ENCODE results near the gene ARHGEF4. TPM values are rescaled to one million over a fixed set of nuclear protein-coding genes. Genes with fewer than 3 reads are reported as not detected.

Gene ARHGEF4
- total and polyA plus RNA-seq, 10 of the 15 experiments (the other 5 are each of a cell fraction or from before 2014, with no cell fraction given) = 0.02 to 0.24 (median 0.16) TPM; not detected in 6

DNA sequence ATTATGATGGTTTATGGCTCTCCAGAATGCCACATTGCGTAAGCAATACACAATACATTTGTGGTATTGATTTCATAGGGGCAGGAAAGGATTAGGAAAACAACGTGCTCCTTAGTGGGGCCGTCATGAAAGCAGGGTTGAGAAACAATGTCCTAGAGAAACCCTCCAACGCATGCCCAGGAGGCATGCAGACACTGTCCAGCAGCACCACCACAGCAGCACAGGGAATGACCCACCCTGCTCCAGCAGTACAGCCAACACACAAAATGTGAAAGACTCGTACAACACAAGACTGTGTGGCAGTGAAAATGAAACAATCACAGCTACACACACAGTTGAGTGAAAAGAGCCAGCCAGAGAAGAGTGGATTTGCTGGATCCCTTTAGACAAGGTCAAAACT is 190.2 kb downstream of the ARHGEF4 start:
- no peak for ATAC-seq
- Histone ChIP-seq H3K4me3 (no peak overlapping the region), H3K27ac (ENCODE audit: control insufficient read depth, insufficient read depth) (no peak overlapping the region), H3K36me3 (ENCODE audit: control insufficient read depth in 2 of 2, insufficient read depth in 2 of 2, low read length in 1 of 2) (no peaks in the 10 kb centered on the region), H3K4me2 (ENCODE audit: control insufficient read depth, insufficient read depth) (no peak overlapping the region), H3K79me2 (ENCODE audit: control insufficient read depth, insufficient read depth, low read length) (no peaks in the 10 kb centered on the region), H2AFZ (ENCODE audit: control insufficient read depth, low read depth, low read length) (no peak overlapping the region), H3K9me3 (replicated peaks; ENCODE audit: control insufficient read depth, insufficient read depth, low read length) (no peaks in the 10 kb centered on the region; the same call in 2 of the 3 replicates), H3K27me3 (replicated peaks in 1 of 2; ENCODE audit: control insufficient read depth in 2 of 2, insufficient read depth in 2 of 2, low read length in 1 of 2) (no peaks in the 10 kb centered on the region; a peak in 1 of 4 replicates), H3K4me1 (ENCODE audit: control insufficient read depth, insufficient read depth, low read length) (no peaks in the 10 kb centered on the region), H4K20me1 (ENCODE audit: control insufficient read depth, insufficient read depth) (no peaks in the 10 kb centered on the region), H3K9ac (ENCODE audit: control insufficient read depth, insufficient read depth, low read length) (no peak overlapping the region)
- SMC1A ChIA-PET (ENCODE audit: uncharacterized antibody, unreplicated experiment) = no interaction called here
- WGBS (ENCODE audit: insufficient coverage, insufficient replicate concordance, low lambda C conversion rate, missing lambda C conversion rate) = 11% methylated on average over 5 of the region's 5 CpGs
- intact Hi-C loops (cut with micrococcal nuclease; ENCODE audit: unreplicated experiment) (no loop called here), in situ Hi-C loops (cut with MboI) (no loop called here)
- POLR2A ChIA-PET = no interaction called here
- FAIRE-seq = no peak
- CTCF ChIA-PET = no interaction called here
- no peak for TF ChIP-seq NFIC (IDR thresholded peaks at IDR 0.05; ENCODE audit: low read depth, low read length)
- TF ChIP-seq, protein P1, sequence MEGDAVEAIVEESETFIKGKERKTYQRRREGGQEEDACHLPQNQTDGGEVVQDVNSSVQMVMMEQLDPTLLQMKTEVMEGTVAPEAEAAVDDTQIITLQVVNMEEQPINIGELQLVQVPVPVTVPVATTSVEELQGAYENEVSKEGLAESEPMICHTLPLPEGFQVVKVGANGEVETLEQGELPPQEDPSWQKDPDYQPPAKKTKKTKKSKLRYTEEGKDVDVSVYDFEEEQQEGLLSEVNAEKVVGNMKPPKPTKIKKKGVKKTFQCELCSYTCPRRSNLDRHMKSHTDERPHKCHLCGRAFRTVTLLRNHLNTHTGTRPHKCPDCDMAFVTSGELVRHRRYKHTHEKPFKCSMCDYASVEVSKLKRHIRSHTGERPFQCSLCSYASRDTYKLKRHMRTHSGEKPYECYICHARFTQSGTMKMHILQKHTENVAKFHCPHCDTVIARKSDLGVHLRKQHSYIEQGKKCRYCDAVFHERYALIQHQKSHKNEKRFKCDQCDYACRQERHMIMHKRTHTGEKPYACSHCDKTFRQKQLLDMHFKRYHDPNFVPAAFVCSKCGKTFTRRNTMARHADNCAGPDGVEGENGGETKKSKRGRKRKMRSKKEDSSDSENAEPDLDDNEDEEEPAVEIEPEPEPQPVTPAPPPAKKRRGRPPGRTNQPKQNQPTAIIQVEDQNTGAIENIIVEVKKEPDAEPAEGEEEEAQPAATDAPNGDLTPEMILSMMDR (IDR thresholded peaks at IDR 0.05 in 2 of 3, conservative IDR thresholded peaks at IDR 0.05 in 1 of 3; ENCODE audit: control insufficient read depth in 2 of 3, extremely low read depth in 1 of 3, insufficient read depth in 1 of 3, low read depth in 3 of 3, low read length in 3 of 3) = no peak
- TF ChIP-seq GATAD2B (conservative IDR thresholded peaks at IDR 0.05; ENCODE audit: low read depth) = no peak
- TF ChIP-seq KAT2A (conservative IDR thresholded peaks at IDR 0.05; ENCODE audit: control insufficient read depth, low read depth, low read length) = no peak
- TF ChIP-seq RBBP5 (conservative IDR thresholded peaks at IDR 0.05) = no peak
- no peak for TF ChIP-seq EED (IDR thresholded peaks at IDR 0.05; ENCODE audit: low read depth)
- no peak for TF ChIP-seq MEF2A (IDR thresholded peaks at IDR 0.05; ENCODE audit: insufficient read depth, low read depth, low read length)
- TF ChIP-seq MYC (IDR thresholded peaks at IDR 0.05; ENCODE audit: insufficient read depth, insufficient read length, insufficient replicate concordance, low read length, severe bottlenecking) = no peak
- no peak for TF ChIP-seq SIN3A (IDR thresholded peaks at IDR 0.05; ENCODE audit: low read depth, low read length)
- TF ChIP-seq JUND (IDR thresholded peaks at IDR 0.05; ENCODE audit: low read depth, low read length) = no peak
- no peak for TF ChIP-seq BMI1 (IDR thresholded peaks at IDR 0.05; ENCODE audit: borderline replicate concordance)
- no peak for TF ChIP-seq YY1 (IDR thresholded peaks at IDR 0.05; ENCODE audit: low read depth, low read length)
- TF ChIP-seq, protein P2, sequence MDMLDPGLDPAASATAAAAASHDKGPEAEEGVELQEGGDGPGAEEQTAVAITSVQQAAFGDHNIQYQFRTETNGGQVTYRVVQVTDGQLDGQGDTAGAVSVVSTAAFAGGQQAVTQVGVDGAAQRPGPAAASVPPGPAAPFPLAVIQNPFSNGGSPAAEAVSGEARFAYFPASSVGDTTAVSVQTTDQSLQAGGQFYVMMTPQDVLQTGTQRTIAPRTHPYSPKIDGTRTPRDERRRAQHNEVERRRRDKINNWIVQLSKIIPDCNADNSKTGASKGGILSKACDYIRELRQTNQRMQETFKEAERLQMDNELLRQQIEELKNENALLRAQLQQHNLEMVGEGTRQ (IDR thresholded peaks at IDR 0.05; ENCODE audit: borderline replicate concordance, low read depth, low read length) = no peak
- TF ChIP-seq POLR2A (IDR thresholded peaks at IDR 0.05; ENCODE audit: low read depth, low read length) = no peak
- TF ChIP-seq TBL1XR1 (IDR thresholded peaks at IDR 0.05; ENCODE audit: low read depth, low read length) = no peak
- no peak for TF ChIP-seq NRF1 (conservative IDR thresholded peaks at IDR 0.05; ENCODE audit: low read depth, low read length)
- TF ChIP-seq, protein P3, sequence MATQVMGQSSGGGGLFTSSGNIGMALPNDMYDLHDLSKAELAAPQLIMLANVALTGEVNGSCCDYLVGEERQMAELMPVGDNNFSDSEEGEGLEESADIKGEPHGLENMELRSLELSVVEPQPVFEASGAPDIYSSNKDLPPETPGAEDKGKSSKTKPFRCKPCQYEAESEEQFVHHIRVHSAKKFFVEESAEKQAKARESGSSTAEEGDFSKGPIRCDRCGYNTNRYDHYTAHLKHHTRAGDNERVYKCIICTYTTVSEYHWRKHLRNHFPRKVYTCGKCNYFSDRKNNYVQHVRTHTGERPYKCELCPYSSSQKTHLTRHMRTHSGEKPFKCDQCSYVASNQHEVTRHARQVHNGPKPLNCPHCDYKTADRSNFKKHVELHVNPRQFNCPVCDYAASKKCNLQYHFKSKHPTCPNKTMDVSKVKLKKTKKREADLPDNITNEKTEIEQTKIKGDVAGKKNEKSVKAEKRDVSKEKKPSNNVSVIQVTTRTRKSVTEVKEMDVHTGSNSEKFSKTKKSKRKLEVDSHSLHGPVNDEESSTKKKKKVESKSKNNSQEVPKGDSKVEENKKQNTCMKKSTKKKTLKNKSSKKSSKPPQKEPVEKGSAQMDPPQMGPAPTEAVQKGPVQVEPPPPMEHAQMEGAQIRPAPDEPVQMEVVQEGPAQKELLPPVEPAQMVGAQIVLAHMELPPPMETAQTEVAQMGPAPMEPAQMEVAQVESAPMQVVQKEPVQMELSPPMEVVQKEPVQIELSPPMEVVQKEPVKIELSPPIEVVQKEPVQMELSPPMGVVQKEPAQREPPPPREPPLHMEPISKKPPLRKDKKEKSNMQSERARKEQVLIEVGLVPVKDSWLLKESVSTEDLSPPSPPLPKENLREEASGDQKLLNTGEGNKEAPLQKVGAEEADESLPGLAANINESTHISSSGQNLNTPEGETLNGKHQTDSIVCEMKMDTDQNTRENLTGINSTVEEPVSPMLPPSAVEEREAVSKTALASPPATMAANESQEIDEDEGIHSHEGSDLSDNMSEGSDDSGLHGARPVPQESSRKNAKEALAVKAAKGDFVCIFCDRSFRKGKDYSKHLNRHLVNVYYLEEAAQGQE (IDR thresholded peaks at IDR 0.05; ENCODE audit: low read depth, low read length) = no peak
- TF ChIP-seq FOXK2 (IDR thresholded peaks at IDR 0.05) = no peak
- RAD21 ChIA-PET (ENCODE audit: unreplicated experiment) = no interaction called here
- no peak for DNase-seq (ENCODE audit: low read depth, low spot score)
- BruUV-seq (replicated peaks) = no TSS peak
